T-helper 2 cell treated with Interferon-gamma antibody and Interleukin-4, amounts not matched to agents 100 ng/mL and 5 ng/mL, for 36 hours (primary cell): ENCODE data around the gene SIKE1. TPM values are rescaled to one million over a fixed set of nuclear protein-coding genes. Genes with fewer than 3 reads are reported as not detected.
"Not testable (repeated sequence)": the region's sequence is repeated elsewhere in the genome, so short reads cannot be mapped to it uniquely, and the experiment has no call there.

Source experiments
- intact Hi-C: fragments of 100-400 bp; cut with micrococcal nuclease; formaldehyde crosslinking; loops from one replicate; pipeline ENCODE4 v1.15.1; 2023
- total RNA-seq: library from RNA; stranded (reverse); gene quantifications from 2 replicates; pipeline ENCODE4 v1.2.3, GENCODE V29; 2022

SIKE1 gene
- total RNA-seq = 56.4 and 59.3 TPM in 2 replicates

GRCh38 chr1:114780344-114781226 lies at the start of gene SIKE1:
SIKE1 (minus strand) TSS chr1:114780685; CDS start chr1:114780607, 78 bp downstream.
- intact Hi-C loops = loop anchor here (1.0 to 10.0 kb wide), 6 partner anchors 23 to 436 kb away; partner anchors contain the start of genes BCAS2, CSDE1, NRAS and TRIM33

GRCh38 chr1:114830075-114830474 lies 49.6 kb upstream of the SIKE1 start:
- intact Hi-C loops = not testable (repeated sequence)

- intact Hi-C loops = no loop called here
Observed at GRCh38 chr1:114828251-114828650, 47.8 kb upstream of the SIKE1 start.

- intact Hi-C loops = no loop called here
Observed at GRCh38 chr1:114821978-114822377, 41.5 kb upstream of the SIKE1 start.

DNA sequence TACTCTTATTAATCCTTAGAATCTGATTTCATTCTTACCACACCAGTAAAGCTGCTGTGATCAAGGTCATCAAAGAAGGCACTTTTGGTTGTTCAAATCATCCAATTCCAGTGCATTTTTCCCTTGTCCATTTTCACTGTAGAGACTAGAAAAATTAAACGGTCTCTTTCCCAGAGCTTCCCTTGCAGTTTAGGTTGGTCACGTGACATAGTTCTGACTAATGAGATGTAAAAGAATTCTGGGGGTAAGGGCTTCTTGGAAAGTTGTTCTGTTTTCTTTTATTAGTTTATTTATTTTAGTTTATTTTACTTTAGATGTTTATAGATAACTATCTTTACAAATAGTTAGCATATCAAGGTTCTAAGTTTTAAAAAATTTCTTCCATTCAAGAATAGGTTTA lies 39.9 kb upstream of the SIKE1 start:
- intact Hi-C loops = no loop called here

DNA sequence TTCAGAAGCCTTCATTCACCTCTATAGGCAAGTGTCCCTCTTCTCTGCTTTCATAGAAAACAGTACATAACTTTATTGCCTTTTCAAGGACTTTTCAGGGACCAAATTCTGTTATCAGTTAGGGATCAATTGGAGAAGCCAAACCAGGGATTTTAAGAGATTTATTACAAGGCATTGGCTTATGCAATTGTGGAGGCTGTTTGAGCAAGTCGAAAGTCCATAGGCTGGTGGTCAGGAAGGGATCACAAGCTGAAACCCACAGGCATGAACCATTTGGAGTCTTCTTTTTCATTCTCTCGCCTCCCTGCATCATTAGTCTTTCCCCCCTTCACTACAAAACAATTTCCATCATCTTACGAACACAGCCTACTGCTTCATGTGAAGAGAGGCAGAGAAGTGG lies 39.4 kb upstream of the SIKE1 start:
- intact Hi-C loops = no loop called here

DNA sequence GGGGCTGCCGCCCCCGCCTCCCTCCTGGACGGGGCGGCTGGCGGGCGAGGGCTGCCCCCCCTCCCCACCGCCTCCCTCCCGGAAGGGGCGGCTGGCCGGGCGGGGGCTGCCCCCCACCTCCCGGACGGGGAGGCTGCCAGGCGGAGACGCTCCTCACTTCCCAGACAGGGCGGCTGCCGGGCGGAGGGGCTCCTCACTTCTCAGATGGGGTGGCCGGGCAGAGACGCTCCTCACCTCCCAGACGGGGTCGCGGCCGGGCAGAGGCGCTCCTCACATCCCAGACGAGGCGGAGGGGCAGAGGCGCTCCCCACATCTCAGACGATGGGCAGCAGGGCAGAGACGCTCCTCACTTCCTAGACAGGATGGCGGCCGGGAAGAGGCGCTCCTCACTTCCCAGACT lies 24.0 kb upstream of the SIKE1 start:
- intact Hi-C loops = not testable (repeated sequence)

DNA sequence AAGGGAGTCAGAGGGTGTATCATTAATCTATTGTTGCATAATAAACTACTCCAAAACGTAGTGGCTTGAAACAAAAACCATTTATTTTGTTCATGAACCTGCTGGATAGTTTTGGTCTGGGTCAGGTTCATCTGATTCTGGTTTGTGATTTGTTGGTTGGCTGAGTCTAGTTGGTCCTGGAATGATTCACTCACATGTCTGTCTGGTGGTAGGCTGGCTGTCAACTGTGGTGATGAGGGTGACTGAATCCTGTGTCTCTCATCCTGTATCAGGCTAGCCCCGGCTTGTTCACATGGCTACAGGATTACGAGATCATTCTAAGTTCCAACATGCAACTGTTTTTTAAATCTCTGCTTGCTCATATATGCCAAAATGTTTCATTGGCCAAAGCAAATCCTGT lies 22.5 kb upstream of the SIKE1 start:
- intact Hi-C loops = no loop called here

- intact Hi-C loops = no loop called here
Observed at GRCh38 chr1:114794038-114794437, 13.6 kb upstream of the SIKE1 start.

GRCh38 chr1:114790581-114790980 lies 10.1 kb upstream of the SIKE1 start:
- intact Hi-C loops = not testable (repeated sequence)

GRCh38 chr1:114786440-114786839 lies 6.0 kb upstream of the SIKE1 start:
- intact Hi-C loops = loop anchor here (10.0 kb wide), 1 partner anchor 442 kb away; no protein-coding TSS in a partner anchor

GRCh38 chr1:114782476-114782875 lies 2.0 kb upstream of the SIKE1 start:
- intact Hi-C loops = loop anchor here (10.0 kb wide), 1 partner anchor 438 kb away; no protein-coding TSS in a partner anchor

GRCh38 chr1:114779722-114780121 lies 763 bp downstream of the SIKE1 start:
- intact Hi-C loops = loop anchor here (1.0 to 10.0 kb wide), 6 partner anchors 22 to 435 kb away; partner anchors contain the start of genes BCAS2, CSDE1, NRAS and TRIM33

DNA sequence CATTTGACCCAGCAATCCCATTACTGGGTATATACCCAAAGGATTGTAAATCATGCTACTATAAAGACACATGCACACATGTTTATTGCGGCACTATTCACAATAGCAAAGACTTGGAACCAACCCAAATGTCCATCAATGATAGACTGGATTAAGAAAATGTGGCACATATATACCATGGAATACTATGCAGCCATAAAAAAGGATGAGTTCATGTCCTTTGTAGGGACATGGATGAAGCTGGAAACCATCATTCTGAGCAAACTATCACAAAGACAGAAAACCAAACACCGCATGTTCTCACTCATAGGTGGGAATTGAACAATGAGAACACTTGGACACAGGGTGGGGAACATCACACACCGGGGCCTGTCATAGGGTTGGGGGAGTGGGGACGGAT lies 3.8 kb downstream of the SIKE1 start:
- intact Hi-C loops = not testable (repeated sequence)

GRCh38 chr1:114771992-114772391 lies 8.5 kb downstream of the SIKE1 start:
- intact Hi-C loops = no loop called here

- intact Hi-C loops = no loop called here
Observed at GRCh38 chr1:114770989-114771388, 9.5 kb downstream of the SIKE1 start.

GRCh38 chr1:114764689-114765088 lies 15.8 kb downstream of the SIKE1 start:
- intact Hi-C loops = no loop called here

DNA sequence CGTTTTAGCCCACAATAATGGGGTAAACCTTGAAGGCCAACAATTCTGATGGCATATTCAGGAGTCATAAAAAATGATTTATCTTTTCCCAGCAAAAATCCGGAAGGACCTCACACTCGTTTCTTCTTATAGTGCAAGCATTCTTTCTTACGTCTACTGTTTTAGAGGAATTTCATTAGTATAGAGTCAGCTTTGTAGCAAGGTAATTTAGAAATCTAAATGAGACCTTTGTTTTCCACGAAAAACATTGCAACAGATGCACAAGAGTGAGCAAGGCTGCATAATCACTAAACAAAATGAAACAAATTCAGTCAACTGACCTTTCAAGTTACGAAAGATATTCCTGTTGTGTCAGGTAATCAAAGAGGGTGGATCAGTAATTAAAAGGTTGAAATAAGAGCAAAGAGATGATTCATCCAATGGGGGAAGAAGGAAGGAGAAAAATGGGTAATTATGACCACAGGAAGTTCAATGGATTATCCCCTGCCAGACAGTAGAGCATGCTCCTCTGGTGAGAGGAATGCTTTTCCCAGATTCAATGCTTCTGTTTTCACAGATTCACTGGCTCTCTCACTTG lies 22.1 kb downstream of the SIKE1 start:
- intact Hi-C loops = no loop called here

DNA sequence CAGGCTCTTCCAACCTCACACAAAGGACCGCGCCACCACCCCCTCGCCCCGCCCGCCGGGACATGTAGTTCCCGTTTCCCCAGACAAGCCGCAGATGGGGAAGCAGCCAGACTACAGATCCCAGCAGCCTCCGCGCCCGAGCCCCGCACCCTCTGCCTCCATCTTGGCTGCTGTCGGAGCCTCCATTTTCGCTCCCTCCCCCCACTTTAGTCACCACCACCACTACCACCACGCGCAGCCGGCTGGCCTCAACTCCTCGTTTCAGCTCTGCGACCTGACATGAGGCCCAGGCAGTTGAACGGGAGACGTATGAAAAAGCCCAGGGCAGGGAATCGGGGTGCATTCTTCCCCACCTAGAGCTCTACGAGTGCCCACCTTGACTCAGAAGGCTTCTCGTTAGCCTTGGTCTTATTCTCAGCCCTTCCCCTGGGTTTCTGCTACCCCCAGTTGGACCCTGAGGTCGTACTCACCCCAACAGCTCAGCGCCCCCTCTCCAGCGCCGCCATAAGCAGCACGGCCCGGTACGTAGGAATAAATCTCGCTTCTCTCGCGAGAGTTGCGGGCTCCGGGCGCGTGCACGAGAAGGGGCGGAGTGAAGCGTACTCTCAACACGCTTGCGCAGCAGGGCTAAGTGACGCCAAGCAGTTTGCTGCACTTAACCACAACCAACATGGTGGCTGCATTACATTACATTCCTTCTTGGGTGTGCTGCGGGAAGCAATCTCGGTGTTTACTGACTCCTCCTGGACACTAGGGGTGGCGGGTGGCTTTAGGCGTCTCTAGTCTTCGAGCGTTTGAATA lies 22.8 kb downstream of the SIKE1 start, which contains the start of gene CSDE1:
Gene CSDE1 (minus strand): TSS at position 530 of the 801 bp plus-strand sequence. CDS start 18,094 bp downstream, outside the sequence.
- intact Hi-C loops = loop anchor here (1.0 to 2.0 kb wide), 6 partner anchors 23 to 945 kb away; partner anchors contain the start of genes BCAS2, NRAS, RSBN1 and SIKE1

GRCh38 chr1:114756949-114757454 lies 23.5 kb downstream of the SIKE1 start:
- intact Hi-C loops = loop anchor here (1.0 to 2.0 kb wide), 6 partner anchors 23 to 945 kb away; partner anchors contain the start of genes BCAS2, NRAS, RSBN1 and SIKE1
